Measurements from ENCODE around the gene GOLGA2.

DNA sequence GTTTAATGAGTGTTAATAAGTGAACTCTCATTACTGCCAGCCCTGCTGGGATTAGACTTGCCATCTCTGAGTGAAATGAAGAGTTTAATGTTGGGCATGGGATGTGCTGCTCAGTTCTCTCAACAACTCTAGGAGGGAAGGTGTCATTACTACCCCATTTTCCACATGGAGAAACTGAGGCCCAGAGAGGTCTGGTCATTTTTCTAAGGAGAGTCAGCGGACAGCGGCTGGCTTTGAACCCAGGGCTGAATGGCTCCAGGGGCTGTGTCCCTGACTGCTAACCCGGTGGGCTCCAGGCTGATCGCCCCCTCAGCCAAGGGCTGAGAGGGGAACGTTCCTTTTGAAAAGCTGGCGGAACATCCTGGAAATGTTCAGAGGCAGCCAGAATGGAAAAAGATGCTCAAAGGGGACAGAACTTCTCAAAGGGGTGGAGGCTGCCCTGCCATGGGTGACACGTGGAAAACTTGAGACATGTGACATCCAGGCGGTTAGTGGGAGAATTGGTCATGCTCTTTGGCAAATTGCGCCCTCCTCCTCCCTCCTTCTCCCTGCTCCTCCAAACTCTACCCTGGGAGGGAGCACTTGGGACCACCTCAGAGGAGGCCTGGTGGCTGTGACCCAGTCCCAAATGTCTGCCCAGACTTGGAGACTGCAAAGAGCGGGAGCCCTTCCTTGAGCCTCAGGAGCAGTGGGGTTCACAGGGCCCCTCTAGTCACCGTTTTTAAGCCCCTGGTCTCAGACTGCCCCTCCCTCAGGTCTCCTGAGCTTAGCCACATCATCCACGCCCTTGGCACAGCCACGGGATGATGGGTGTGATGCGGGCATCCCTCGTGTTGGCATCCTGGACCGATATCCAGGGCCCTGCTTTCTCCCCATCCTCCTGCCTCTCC is 43.9 kb downstream of the GOLGA2 start:
- TF ChIP-seq, protein P1, sequence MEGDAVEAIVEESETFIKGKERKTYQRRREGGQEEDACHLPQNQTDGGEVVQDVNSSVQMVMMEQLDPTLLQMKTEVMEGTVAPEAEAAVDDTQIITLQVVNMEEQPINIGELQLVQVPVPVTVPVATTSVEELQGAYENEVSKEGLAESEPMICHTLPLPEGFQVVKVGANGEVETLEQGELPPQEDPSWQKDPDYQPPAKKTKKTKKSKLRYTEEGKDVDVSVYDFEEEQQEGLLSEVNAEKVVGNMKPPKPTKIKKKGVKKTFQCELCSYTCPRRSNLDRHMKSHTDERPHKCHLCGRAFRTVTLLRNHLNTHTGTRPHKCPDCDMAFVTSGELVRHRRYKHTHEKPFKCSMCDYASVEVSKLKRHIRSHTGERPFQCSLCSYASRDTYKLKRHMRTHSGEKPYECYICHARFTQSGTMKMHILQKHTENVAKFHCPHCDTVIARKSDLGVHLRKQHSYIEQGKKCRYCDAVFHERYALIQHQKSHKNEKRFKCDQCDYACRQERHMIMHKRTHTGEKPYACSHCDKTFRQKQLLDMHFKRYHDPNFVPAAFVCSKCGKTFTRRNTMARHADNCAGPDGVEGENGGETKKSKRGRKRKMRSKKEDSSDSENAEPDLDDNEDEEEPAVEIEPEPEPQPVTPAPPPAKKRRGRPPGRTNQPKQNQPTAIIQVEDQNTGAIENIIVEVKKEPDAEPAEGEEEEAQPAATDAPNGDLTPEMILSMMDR (conservative IDR thresholded peaks at IDR 0.05; ENCODE audit: low read depth, low read length): no peak
- no peak for TF ChIP-seq EZH2phosphoT487 (IDR thresholded peaks at IDR 0.05; ENCODE audit: borderline replicate concordance, low read length)
- TF ChIP-seq EZH2 (IDR thresholded peaks at IDR 0.05; ENCODE audit: low read length, unreplicated experiment): no peak

All from PC-3 (cell line).